GM18858 (cell line): Measurements from ENCODE around the gene GALNT18.

Experiments
- ATAC-seq: cut with Tn5 transposase; IDR thresholded peaks from one replicate; pipeline ENCODE4 v1.9.1; 2021; ENCODE audit not compliant: unreplicated experiment

GALNT18 gene

GRCh38 chr11:11415901-11416300 is 205.9 kb downstream of the GALNT18 start:
- no peak for ATAC-seq

- ATAC-seq, result no peak
These were observed 206.8 kb downstream of the GALNT18 start for GRCh38 chr11:11414996-11415395.

GRCh38 chr11:11413776-11414175 is 208.0 kb downstream of the GALNT18 start:
- no peak for ATAC-seq

- ATAC-seq, result no peak
These were observed 210.3 kb downstream of the GALNT18 start for GRCh38 chr11:11411401-11411985.

GRCh38 chr11:11409901-11410300 is 211.9 kb downstream of the GALNT18 start:
- no peak for ATAC-seq

- no peak for ATAC-seq
These were observed 212.6 kb downstream of the GALNT18 start for GRCh38 chr11:11409224-11409623.

- no peak for ATAC-seq
These were observed 213.2 kb downstream of the GALNT18 start for GRCh38 chr11:11408436-11409221.

- no peak for ATAC-seq
These were observed 214.1 kb downstream of the GALNT18 start for GRCh38 chr11:11407763-11408084.

- no peak for ATAC-seq
These were observed 214.6 kb downstream of the GALNT18 start for GRCh38 chr11:11407065-11407762.

- ATAC-seq, result no peak
These were observed 215.2 kb downstream of the GALNT18 start for GRCh38 chr11:11406652-11407051.

- no peak for ATAC-seq
These were observed 217.8 kb downstream of the GALNT18 start for GRCh38 chr11:11403763-11404725.

GRCh38 chr11:11401960-11402535 is 219.8 kb downstream of the GALNT18 start:
- no peak for ATAC-seq

GRCh38 chr11:11400635-11401232 is 221.1 kb downstream of the GALNT18 start:
- no peak for ATAC-seq

GRCh38 chr11:11400121-11400520 is 221.7 kb downstream of the GALNT18 start:
- ATAC-seq, result no peak

- no peak for ATAC-seq
These were observed 224.0 kb downstream of the GALNT18 start for GRCh38 chr11:11397781-11398180.

GRCh38 chr11:11397036-11397415 is 224.8 kb downstream of the GALNT18 start:
- no peak for ATAC-seq

- no peak for ATAC-seq
These were observed 225.3 kb downstream of the GALNT18 start for GRCh38 chr11:11396301-11397035.

- no peak for ATAC-seq
These were observed 226.7 kb downstream of the GALNT18 start for GRCh38 chr11:11395126-11395525.

GRCh38 chr11:11394241-11394640 is 227.6 kb downstream of the GALNT18 start:
- no peak for ATAC-seq
